ENCODE data around the gene TNFRSF12A.

DNA sequence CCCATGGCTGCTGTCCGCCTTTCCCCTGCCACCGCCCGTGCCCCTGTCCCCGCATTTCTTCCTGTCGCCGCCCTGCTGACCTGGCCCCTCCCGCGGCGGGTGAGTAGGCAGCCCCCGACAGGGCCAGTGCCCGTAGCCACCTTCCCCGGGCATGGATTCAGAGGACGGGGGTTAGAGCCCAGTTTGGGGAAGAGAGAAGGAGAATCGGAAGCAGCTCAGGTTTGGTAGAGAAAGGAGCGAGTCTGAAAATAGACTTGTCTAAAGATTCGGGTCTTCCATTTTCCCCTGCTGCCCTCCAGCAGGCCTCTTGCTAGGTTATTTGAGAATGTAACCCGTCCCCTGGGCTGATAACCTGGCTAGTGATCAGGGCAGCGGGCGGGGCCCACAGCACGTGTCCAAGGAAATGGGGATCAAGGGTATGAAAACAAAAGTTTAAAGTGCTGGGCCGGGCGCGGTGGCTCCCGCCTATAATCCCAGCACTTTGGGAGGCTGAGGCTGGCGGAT lies 15.3 kb upstream of the TNFRSF12A start:
- TF ChIP-seq, protein P1, sequence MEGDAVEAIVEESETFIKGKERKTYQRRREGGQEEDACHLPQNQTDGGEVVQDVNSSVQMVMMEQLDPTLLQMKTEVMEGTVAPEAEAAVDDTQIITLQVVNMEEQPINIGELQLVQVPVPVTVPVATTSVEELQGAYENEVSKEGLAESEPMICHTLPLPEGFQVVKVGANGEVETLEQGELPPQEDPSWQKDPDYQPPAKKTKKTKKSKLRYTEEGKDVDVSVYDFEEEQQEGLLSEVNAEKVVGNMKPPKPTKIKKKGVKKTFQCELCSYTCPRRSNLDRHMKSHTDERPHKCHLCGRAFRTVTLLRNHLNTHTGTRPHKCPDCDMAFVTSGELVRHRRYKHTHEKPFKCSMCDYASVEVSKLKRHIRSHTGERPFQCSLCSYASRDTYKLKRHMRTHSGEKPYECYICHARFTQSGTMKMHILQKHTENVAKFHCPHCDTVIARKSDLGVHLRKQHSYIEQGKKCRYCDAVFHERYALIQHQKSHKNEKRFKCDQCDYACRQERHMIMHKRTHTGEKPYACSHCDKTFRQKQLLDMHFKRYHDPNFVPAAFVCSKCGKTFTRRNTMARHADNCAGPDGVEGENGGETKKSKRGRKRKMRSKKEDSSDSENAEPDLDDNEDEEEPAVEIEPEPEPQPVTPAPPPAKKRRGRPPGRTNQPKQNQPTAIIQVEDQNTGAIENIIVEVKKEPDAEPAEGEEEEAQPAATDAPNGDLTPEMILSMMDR (IDR thresholded peaks at IDR 0.05), result no peak
- no peak for TF ChIP-seq POLR2A (IDR thresholded peaks at IDR 0.05)
- TF ChIP-seq POLR2AphosphoS5 (IDR thresholded peaks at IDR 0.05), result no peak
- TF ChIP-seq EP300 (IDR thresholded peaks at IDR 0.05), result no peak
